ENCODE results near the gene CHRND.

Gene CHRND

GRCh38 chr2:232496501-232497270 is 29.3 kb upstream of the CHRND start:
- CTCF ChIA-PET: no interaction called here
- no peak for TF ChIP-seq CTCF (IDR thresholded peaks at IDR 0.05; ENCODE audit: insufficient read depth, low read length, missing control alignments)
- H3K4me3 ChIP-seq (ENCODE audit: low read depth, low read length): no peak overlapping the region
- no peak for DNase-seq (ENCODE audit: low read depth, low spot score)
- POLR2A ChIA-PET: no interaction called here

- ChIA-PET CTCF (no interaction called here), POLR2A (no interaction called here)
- H3K4me3 ChIP-seq (ENCODE audit: low read depth, low read length): no peak overlapping the region
- DNase-seq (ENCODE audit: low read depth, low spot score): no peak
- TF ChIP-seq CTCF (IDR thresholded peaks at IDR 0.05; ENCODE audit: insufficient read depth, low read length, missing control alignments): no peak
Measured at GRCh38 chr2:232497348-232497747, 28.6 kb upstream of the CHRND start.

- ChIA-PET POLR2A (no interaction called here), CTCF (interaction anchor here (1.2 kb wide), 1 partner anchor 23 kb away, joined by 3 read pairs; no protein-coding TSS in a partner anchor)
- no peak for TF ChIP-seq CTCF (IDR thresholded peaks at IDR 0.05; ENCODE audit: insufficient read depth, low read length, missing control alignments)
- H3K4me3 ChIP-seq (ENCODE audit: low read depth, low read length): no peak overlapping the region
- DNase-seq (ENCODE audit: low read depth, low spot score): no peak
Measured at GRCh38 chr2:232498452-232498851, 27.5 kb upstream of the CHRND start.

- ChIA-PET CTCF (no interaction called here), POLR2A (no interaction called here)
- DNase-seq (ENCODE audit: low read depth, low spot score): no peak
Measured at GRCh38 chr2:232501331-232501771, 24.6 kb upstream of the CHRND start.

GRCh38 chr2:232501794-232502390 is 24.1 kb upstream of the CHRND start:
- ChIA-PET POLR2A (no interaction called here), CTCF (no interaction called here)
- DNase-seq (ENCODE audit: low read depth, low spot score): no peak
- H3K4me3 ChIP-seq (ENCODE audit: low read depth, low read length): no peak overlapping the region
- no peak for TF ChIP-seq CTCF (IDR thresholded peaks at IDR 0.05; ENCODE audit: insufficient read depth, low read length, missing control alignments)

More at GRCh38 chr2:232501331-232501771, 24.6 kb upstream of the CHRND start:
- no peak overlapping the region for H3K4me3 ChIP-seq (ENCODE audit: low read depth, low read length)
- TF ChIP-seq CTCF (IDR thresholded peaks at IDR 0.05; ENCODE audit: insufficient read depth, low read length, missing control alignments): no peak

GRCh38 chr2:232502511-232502910 is 23.4 kb upstream of the CHRND start:
- POLR2A ChIA-PET: no interaction called here

More at GRCh38 chr2:232502511-232502910, 23.4 kb upstream of the CHRND start:
- CTCF ChIA-PET: no interaction called here
- DNase-seq (ENCODE audit: low read depth, low spot score): no peak
- no peak for TF ChIP-seq CTCF (IDR thresholded peaks at IDR 0.05; ENCODE audit: insufficient read depth, low read length, missing control alignments)
- no peak overlapping the region for H3K4me3 ChIP-seq (ENCODE audit: low read depth, low read length)

All from AG04449 (cell line).